Measurements from ENCODE around the gene OR2H1. TPM values are rescaled to one million over a fixed set of nuclear protein-coding genes. Genes with fewer than 3 reads are reported as not detected.

Gene OR2H1
- total and polyA plus RNA-seq, 2 experiments from 2014 or later, result not detected

DNA sequence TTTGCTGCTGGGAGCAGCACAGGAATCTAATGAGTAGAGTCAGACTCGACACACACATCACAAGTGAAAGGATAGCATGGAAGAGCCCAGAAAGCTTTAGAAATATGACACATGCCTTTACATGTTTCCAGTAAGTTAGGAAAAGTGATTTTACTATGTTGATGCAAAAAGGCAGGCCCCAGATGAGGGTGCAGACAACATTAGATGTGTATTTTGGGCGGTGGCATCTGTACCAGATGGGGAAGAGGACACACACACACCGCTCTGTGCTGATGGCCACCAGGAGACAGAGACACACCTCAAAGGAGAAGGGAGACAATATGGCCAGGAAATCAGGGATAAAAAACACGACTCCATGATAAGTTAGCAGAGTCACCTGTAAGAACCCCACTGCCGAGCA lies 30.2 kb downstream of the OR2H1 start:
- H3K9me3 ChIP-seq (ENCODE audit: low read depth), result no peaks in the 10 kb centered on the region
- no peaks in the 10 kb centered on the region for H3K36me3 ChIP-seq (ENCODE audit: low read depth)
- no peak for TF ChIP-seq EZH2 (IDR thresholded peaks at IDR 0.05; ENCODE audit: insufficient read depth, poor library complexity, severe bottlenecking)
- TF ChIP-seq EZH2phosphoT487 (IDR thresholded peaks at IDR 0.05; ENCODE audit: insufficient read depth, low read depth), result no peak
- no peak overlapping the region for H3K9ac ChIP-seq
- no peak overlapping the region for H3K4me2 ChIP-seq (ENCODE audit: unreplicated experiment)
- no peaks in the 10 kb centered on the region for H3K79me2 ChIP-seq (ENCODE audit: insufficient read depth)
- no peaks in the 10 kb centered on the region for H3K27me3 ChIP-seq (replicated peaks; ENCODE audit: insufficient read depth)
- no peaks in the 10 kb centered on the region for H3K9me2 ChIP-seq (ENCODE audit: insufficient read depth)
- DNase-seq, result no peak
- in situ Hi-C loops (cut with MboI), result no loop called here
- no peak overlapping the region for H3K4me3 ChIP-seq
- H3K27ac ChIP-seq, result no peak overlapping the region
- no peak overlapping the region for H2AFZ ChIP-seq
- no peaks in the 10 kb centered on the region for H3F3A ChIP-seq (ENCODE audit: insufficient read depth)
- WGBS, 2 experiments (ENCODE audit: low coverage in 1 of 2, low lambda C conversion rate in 2 of 2, missing lambda C conversion rate in 2 of 2), result 21 to 24% methylated on average over 5 of the region's 5 CpGs
- no peaks in the 10 kb centered on the region for H3K4me1 ChIP-seq (ENCODE audit: insufficient read depth)
- H4K20me1 ChIP-seq (ENCODE audit: insufficient read depth), result no peaks in the 10 kb centered on the region

DNA sequence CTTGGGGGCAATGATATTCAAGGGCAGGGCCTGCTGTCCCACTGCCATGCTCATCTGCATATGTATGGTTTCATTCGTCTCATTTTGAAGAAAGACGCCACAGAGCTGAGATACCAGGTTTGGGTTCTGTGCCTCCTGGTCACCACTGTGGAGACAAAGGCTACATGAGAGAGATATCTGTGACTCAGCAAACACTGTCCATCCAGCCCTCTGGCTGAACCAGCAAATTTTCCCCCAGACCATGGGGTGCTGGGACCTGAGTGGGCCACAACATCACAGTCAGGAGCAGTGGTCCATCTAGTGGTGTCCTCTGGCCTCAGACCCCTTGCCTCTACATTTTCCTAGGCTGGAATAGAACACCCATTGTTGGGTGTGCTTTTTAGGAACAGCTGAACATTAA lies 30.7 kb downstream of the OR2H1 start, which contains the start of gene MAS1L:
Gene MAS1L (minus strand): TSS at position 297 of the 400 bp plus-strand sequence. CDS start 54 bp downstream, at position 243.
- Histone ChIP-seq H3K27me3 (replicated peaks; ENCODE audit: insufficient read depth) (no peaks in the 10 kb centered on the region), H3K9me3 (ENCODE audit: low read depth) (no peaks in the 10 kb centered on the region), H3K36me3 (ENCODE audit: low read depth) (no peaks in the 10 kb centered on the region), H3K27ac (no peak within 1 kb of the TSS), H4K20me1 (ENCODE audit: insufficient read depth) (no peaks in the 10 kb centered on the region), H3K9ac (no peak within 1 kb of the TSS), H3K79me2 (ENCODE audit: insufficient read depth) (no peaks in the 10 kb centered on the region), H3K4me2 (ENCODE audit: unreplicated experiment) (no peak within 1 kb of the TSS), H3K4me1 (ENCODE audit: insufficient read depth) (no peaks in the 10 kb centered on the region), H2AFZ (no peak within 1 kb of the TSS), H3K4me3 (no peak within 1 kb of the TSS), H3F3A (ENCODE audit: insufficient read depth) (no peaks in the 10 kb centered on the region), H3K9me2 (ENCODE audit: insufficient read depth) (no peaks in the 10 kb centered on the region)
- in situ Hi-C loops (cut with MboI), result no loop called here
- WGBS, 2 experiments (ENCODE audit: low coverage in 1 of 2, low lambda C conversion rate in 2 of 2, missing lambda C conversion rate in 2 of 2), result 50 to 59% methylated on average over 2 of the region's 2 CpGs
- no peak for DNase-seq
- no peak for TF ChIP-seq EZH2 (IDR thresholded peaks at IDR 0.05; ENCODE audit: insufficient read depth, poor library complexity, severe bottlenecking)
- TF ChIP-seq EZH2phosphoT487 (IDR thresholded peaks at IDR 0.05; ENCODE audit: insufficient read depth, low read depth), result no peak

DNA sequence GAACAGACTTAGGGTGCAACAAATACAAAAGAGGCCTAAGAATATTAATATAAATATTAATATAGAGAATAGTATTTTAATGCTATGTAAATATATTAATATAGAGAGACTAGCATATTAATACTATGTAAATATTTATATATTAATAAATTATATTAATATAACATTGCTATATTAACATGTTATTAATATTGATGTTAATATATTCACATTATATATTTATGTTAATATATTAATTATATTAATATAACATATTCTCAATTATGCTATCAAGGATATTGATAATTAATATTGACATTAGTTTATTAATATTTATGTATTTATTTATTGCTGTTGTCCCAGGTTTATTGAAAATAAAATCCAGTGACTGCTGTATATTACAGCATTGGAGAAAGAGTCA lies 31.9 kb downstream of the OR2H1 start:
- Histone ChIP-seq H3K27me3 (replicated peaks; ENCODE audit: insufficient read depth) (no peaks in the 10 kb centered on the region), H3K79me2 (ENCODE audit: insufficient read depth) (no peaks in the 10 kb centered on the region), H4K20me1 (ENCODE audit: insufficient read depth) (no peaks in the 10 kb centered on the region), H3K27ac (no peak overlapping the region), H3K9me3 (ENCODE audit: low read depth) (no peaks in the 10 kb centered on the region), H2AFZ (no peak overlapping the region), H3K9ac (no peak overlapping the region), H3F3A (ENCODE audit: insufficient read depth) (no peaks in the 10 kb centered on the region), H3K9me2 (ENCODE audit: insufficient read depth) (no peaks in the 10 kb centered on the region), H3K36me3 (ENCODE audit: low read depth) (no peaks in the 10 kb centered on the region), H3K4me2 (ENCODE audit: unreplicated experiment) (no peak overlapping the region), H3K4me1 (ENCODE audit: insufficient read depth) (no peaks in the 10 kb centered on the region), H3K4me3 (no peak overlapping the region)
- in situ Hi-C loops (cut with MboI), result no loop called here
- TF ChIP-seq EZH2 (IDR thresholded peaks at IDR 0.05; ENCODE audit: insufficient read depth, poor library complexity, severe bottlenecking), result no peak
- no peak for TF ChIP-seq EZH2phosphoT487 (IDR thresholded peaks at IDR 0.05; ENCODE audit: insufficient read depth, low read depth)
- DNase-seq, result no peak

DNA sequence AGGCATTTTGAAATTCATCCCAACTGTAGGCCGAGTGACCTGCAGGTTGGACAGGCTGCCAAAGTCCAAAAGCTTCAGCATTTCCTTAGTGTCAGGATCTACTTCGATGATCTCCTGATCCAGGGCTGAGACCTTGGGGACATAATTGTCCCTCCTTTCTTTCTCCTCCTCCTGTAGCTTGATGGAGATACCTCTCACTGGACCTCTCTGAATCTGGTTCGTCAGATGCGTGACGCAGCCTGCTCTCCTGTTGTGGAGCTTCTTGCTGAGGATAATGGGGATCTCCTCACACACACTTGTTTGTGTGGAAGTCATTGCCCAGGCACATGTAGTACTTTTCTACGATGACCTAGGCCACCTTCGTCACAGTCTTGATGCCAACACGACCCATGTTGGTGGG lies 32.3 kb downstream of the OR2H1 start:
- H3K27me3 ChIP-seq (replicated peaks; ENCODE audit: insufficient read depth), result no peaks in the 10 kb centered on the region
- H3K79me2 ChIP-seq (ENCODE audit: insufficient read depth), result no peaks in the 10 kb centered on the region
- TF ChIP-seq EZH2phosphoT487 (IDR thresholded peaks at IDR 0.05; ENCODE audit: insufficient read depth, low read depth) (no peak), EZH2 (IDR thresholded peaks at IDR 0.05; ENCODE audit: insufficient read depth, poor library complexity, severe bottlenecking) (no peak)
- no peak overlapping the region for H3K4me3 ChIP-seq
- no peak overlapping the region for H3K27ac ChIP-seq
- H3K4me1 ChIP-seq (ENCODE audit: insufficient read depth), result no peaks in the 10 kb centered on the region
- H3K9ac ChIP-seq, result no peak overlapping the region
- no peaks in the 10 kb centered on the region for H3K9me2 ChIP-seq (ENCODE audit: insufficient read depth)
- H3K36me3 ChIP-seq (ENCODE audit: low read depth), result no peaks in the 10 kb centered on the region
- WGBS, 2 experiments (ENCODE audit: low coverage in 1 of 2, low lambda C conversion rate in 2 of 2, missing lambda C conversion rate in 2 of 2), result 52 to 55% methylated on average over 8 of the region's 8 CpGs
- in situ Hi-C loops (cut with MboI), result no loop called here
- no peaks in the 10 kb centered on the region for H4K20me1 ChIP-seq (ENCODE audit: insufficient read depth)
- H3K9me3 ChIP-seq (ENCODE audit: low read depth), result no peaks in the 10 kb centered on the region
- no peaks in the 10 kb centered on the region for H3F3A ChIP-seq (ENCODE audit: insufficient read depth)
- no peak overlapping the region for H2AFZ ChIP-seq
- DNase-seq, result no peak
- H3K4me2 ChIP-seq (ENCODE audit: unreplicated experiment), result no peak overlapping the region

DNA sequence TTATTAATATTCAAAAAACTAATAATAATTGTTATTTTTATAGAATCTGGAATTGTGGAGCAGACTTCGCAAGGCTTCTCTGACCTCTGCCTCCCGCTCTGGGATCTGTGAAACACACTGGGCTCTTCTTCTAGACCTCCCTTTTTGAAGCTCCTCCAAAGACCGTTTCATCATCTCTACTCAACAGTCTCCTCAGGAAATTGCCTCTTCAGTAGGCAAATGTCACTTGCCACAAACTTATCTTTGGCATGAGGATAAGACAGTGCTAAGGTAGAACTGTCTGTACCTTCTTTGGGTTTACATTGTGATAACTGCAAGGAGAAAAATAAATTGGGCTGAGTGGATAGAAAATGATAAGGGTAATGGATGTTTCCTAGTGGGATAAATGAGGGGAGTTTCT lies 33.1 kb downstream of the OR2H1 start:
- 29 to 34% methylated on average over 3 of the region's 3 CpGs for WGBS, 2 experiments (ENCODE audit: low coverage in 1 of 2, low lambda C conversion rate in 2 of 2, missing lambda C conversion rate in 2 of 2)
- DNase-seq, result no peak
- H3K36me3 ChIP-seq (ENCODE audit: low read depth), result no peaks in the 10 kb centered on the region
- in situ Hi-C loops (cut with MboI), result no loop called here
- no peaks in the 10 kb centered on the region for H3K27me3 ChIP-seq (replicated peaks; ENCODE audit: insufficient read depth)
- H2AFZ ChIP-seq, result no peak overlapping the region
- H3K27ac ChIP-seq, result no peak overlapping the region
- H3K9me3 ChIP-seq (ENCODE audit: low read depth), result no peaks in the 10 kb centered on the region
- no peaks in the 10 kb centered on the region for H3F3A ChIP-seq (ENCODE audit: insufficient read depth)
- H4K20me1 ChIP-seq (ENCODE audit: insufficient read depth), result no peaks in the 10 kb centered on the region
- no peak for TF ChIP-seq EZH2 (IDR thresholded peaks at IDR 0.05; ENCODE audit: insufficient read depth, poor library complexity, severe bottlenecking)
- TF ChIP-seq EZH2phosphoT487 (IDR thresholded peaks at IDR 0.05; ENCODE audit: insufficient read depth, low read depth), result no peak
- no peaks in the 10 kb centered on the region for H3K79me2 ChIP-seq (ENCODE audit: insufficient read depth)
- H3K9me2 ChIP-seq (ENCODE audit: insufficient read depth), result no peaks in the 10 kb centered on the region
- no peak overlapping the region for H3K4me2 ChIP-seq (ENCODE audit: unreplicated experiment)
- no peaks in the 10 kb centered on the region for H3K4me1 ChIP-seq (ENCODE audit: insufficient read depth)
- no peak overlapping the region for H3K9ac ChIP-seq
- H3K4me3 ChIP-seq, result no peak overlapping the region
